ENCODE data around the gene ZMIZ1. TPM values are rescaled to one million over a fixed set of nuclear protein-coding genes. Genes with fewer than 3 reads are reported as not detected.
A peak's percentile ranks its signal among the peaks of the same experiment; 100 is the strongest.

Gene ZMIZ1
- total RNA-seq, 4 donors from 2014 or later = 58.1 to 87.4 (median 74.2) TPM

DNA sequence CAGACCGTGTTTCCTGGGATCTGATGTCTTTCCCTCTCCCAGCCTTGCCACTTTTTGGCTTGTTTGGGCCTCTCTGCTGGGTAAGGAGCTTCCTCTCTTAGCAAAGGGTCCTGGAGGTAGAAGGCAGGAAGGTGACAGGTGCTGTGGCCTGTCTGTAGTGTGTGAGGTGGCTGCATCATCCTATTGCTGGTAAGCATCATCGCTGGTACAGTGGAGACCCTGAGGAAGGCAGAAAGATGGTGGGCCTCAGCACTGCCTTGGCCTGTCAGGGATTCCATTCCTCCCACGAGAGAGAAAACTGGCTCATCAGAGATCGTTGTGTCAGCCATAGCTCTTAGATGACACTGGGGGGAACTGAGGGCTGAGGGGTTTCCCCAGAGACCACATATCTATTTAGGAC is 46.5 kb downstream of the ZMIZ1 start:
- no peak for DNase-seq (ENCODE audit: low spot score in 2 of 2)
- intact Hi-C loops (cut with DNase I; ENCODE audit: low total_unique reads) = no loop called here
- H3K4me3 ChIP-seq (ENCODE audit: low read depth, poor library complexity, severe bottlenecking) = no peak overlapping the region
- 69 to 81% methylated on average over 4 of the region's 4 CpGs for WGBS, 2 donors
- TF ChIP-seq, protein P1, sequence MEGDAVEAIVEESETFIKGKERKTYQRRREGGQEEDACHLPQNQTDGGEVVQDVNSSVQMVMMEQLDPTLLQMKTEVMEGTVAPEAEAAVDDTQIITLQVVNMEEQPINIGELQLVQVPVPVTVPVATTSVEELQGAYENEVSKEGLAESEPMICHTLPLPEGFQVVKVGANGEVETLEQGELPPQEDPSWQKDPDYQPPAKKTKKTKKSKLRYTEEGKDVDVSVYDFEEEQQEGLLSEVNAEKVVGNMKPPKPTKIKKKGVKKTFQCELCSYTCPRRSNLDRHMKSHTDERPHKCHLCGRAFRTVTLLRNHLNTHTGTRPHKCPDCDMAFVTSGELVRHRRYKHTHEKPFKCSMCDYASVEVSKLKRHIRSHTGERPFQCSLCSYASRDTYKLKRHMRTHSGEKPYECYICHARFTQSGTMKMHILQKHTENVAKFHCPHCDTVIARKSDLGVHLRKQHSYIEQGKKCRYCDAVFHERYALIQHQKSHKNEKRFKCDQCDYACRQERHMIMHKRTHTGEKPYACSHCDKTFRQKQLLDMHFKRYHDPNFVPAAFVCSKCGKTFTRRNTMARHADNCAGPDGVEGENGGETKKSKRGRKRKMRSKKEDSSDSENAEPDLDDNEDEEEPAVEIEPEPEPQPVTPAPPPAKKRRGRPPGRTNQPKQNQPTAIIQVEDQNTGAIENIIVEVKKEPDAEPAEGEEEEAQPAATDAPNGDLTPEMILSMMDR (IDR thresholded peaks at IDR 0.05) = no peak
- no peak for TF ChIP-seq POLR2A (IDR thresholded peaks at IDR 0.05)

DNA sequence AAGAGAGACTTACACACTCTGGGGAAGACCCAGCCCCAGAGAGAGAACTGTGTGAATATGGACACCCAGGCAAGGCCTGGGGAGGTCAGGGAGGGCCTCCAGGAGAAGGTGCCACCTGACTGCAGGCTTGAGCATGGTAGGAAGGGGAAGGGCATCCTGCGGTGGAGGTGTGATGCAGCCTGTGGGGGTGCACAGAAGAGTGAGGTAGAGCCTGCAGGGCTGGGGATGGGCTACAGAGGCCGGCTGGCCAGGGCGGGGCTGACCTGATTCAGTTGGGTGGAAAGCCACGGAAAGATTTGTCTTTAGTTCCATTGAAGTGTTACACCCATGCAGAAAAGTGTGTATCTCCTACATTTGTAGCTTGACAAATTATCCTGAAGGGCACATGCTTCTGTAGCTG is 47.6 kb downstream of the ZMIZ1 start:
- WGBS, 2 donors = 54 to 59% methylated on average over 4 of the region's 4 CpGs
- no peak overlapping the region for H3K4me3 ChIP-seq (ENCODE audit: low read depth, poor library complexity, severe bottlenecking)
- TF ChIP-seq POLR2A (IDR thresholded peaks at IDR 0.05) = no peak
- TF ChIP-seq, protein P1 (IDR thresholded peaks at IDR 0.05) = no peak
- DNase-seq (ENCODE audit: low spot score in 2 of 2) = no peak
- intact Hi-C loops (cut with DNase I; ENCODE audit: low total_unique reads) = no loop called here

DNA sequence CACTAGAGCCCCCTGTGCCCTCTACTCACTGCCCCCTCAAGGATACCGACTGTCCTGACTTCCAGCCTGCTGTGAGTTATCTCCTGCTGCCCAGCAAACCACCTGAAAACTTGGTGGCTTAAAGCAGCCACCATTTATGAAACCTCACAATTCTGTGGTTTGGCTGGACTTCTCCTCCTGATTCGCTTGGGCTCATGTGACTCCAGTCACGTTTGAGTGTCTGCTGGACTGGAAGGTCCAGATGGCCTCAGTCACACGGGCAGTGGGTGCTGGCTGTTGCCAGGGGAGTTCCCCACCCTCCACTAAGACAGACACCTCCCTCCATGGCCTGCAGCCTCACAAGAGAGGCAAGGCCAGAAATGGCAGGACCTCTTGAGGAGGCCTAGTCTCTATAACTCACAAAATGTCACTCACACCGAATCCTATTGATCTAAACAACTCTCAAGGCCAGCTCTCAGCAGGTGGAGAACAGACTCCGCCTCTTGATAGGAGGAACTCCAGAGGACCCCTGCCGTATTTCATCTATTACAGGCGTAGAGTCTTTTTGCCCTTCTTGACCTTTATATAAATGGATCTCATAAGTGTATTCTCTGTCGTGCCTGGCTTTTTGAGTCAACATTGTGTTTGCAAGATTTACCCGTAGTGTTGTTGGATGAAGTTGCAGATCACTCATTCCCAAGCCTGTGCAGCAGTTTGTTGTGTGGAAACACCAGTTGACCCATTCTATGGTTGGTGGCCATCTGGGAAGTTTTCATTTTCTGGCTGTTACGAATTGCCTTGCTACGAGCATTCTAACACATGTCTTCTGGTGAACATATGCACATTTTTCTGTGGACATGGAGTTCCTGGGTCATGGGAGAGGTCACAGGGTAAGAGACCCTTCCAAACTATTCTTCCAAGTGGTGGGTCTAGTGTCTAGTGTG is 48.3 kb downstream of the ZMIZ1 start:
- TF ChIP-seq, protein P1 (IDR thresholded peaks at IDR 0.05) = no peak
- no peak for TF ChIP-seq POLR2A (IDR thresholded peaks at IDR 0.05)
- no peak overlapping the region for H3K4me3 ChIP-seq (ENCODE audit: low read depth, poor library complexity, severe bottlenecking)
- 65 to 75% methylated on average over 11 to 12 of the region's 12 CpGs for WGBS, 2 donors
- intact Hi-C loops (cut with DNase I; ENCODE audit: low total_unique reads) = no loop called here
- DNase-seq (ENCODE audit: low spot score in 2 of 2) = peak in 1 of 2 donors; percentile 83

DNA sequence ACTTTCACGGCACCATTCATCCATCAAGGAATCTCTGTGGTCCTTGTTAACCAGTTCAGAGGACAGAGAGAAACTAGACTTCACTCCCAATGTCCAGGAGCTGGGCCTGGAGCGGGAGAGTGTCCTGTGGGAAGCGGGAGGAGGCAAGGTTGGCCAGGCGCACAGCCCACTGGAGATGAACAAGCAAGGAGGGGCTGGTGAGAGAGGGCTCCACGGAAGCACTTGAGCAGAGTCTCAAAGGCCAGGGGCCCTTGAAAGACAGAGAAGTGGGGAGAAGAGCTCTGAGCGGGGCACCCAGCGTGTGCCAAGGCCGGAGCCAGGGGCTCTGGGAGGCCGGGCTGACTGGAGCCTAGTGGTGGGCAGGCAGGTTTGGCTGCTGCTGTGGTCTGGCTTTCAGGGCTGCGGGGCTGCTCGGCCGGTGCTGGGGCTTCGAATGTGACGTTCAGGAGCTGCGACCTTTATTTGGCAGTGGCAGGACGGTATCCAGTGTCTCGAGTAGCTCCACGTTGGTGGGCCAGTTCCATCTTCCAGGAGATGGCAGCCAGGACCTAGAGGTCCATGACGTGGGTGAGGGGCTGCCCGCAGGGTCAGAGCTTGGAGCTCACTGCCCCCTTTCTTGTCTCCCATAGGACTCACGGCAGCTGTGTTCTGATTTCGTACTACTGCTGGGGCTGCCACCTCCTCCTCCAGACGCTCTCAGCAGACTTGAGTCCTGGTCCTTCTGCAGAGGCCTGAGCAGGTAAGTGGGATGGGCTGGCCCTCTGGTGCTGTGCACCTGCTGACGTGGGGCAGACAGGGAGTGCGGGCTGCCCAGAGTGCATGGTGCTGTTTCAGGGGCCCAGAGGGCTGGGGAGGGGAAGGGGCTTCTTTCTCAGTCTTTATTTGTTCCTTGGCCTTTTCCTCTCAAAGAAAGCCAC is 49.8 kb downstream of the ZMIZ1 start:
- DNase-seq (ENCODE audit: low spot score in 2 of 2) = no peak
- WGBS, 2 donors = 91 to 96% methylated on average over 24 to 25 of the region's 25 CpGs
- intact Hi-C loops (cut with DNase I; ENCODE audit: low total_unique reads) = no loop called here
- H3K4me3 ChIP-seq (ENCODE audit: low read depth, poor library complexity, severe bottlenecking) = no peak overlapping the region
- TF ChIP-seq, protein P1 (IDR thresholded peaks at IDR 0.05) = no peak
- no peak for TF ChIP-seq POLR2A (IDR thresholded peaks at IDR 0.05)

DNA sequence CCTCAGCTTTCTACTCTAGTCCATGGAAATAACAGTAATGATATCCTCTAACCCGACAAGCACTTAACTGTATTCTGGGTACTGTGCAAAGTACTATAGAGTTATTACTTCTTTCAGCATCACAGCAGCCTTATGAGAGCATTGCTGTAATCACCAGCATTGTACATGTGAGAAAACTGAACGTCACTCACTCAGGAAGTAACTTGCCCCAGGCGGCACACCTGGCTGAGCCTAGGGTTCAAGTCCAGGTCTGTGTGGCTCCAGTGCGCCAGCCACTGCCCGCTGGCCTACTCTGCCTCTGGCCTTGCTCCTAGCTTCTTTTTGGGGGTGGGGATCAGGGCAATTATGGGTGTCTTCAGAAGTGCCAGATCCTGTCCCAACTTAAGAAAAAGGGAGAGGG is 50.5 kb downstream of the ZMIZ1 start:
- no peak overlapping the region for H3K4me3 ChIP-seq (ENCODE audit: low read depth, poor library complexity, severe bottlenecking)
- intact Hi-C loops (cut with DNase I; ENCODE audit: low total_unique reads) = no loop called here
- TF ChIP-seq, protein P1 (IDR thresholded peaks at IDR 0.05) = no peak
- no peak for TF ChIP-seq POLR2A (IDR thresholded peaks at IDR 0.05)
- 72 to 73% methylated on average over 5 of the region's 5 CpGs for WGBS, 2 donors
- no peak for DNase-seq (ENCODE audit: low spot score in 2 of 2)

Measured in lower leg skin (tissue), 4 donors.